HT1080 (cell line): ENCODE measurements around the gene LFNG. TPM values are rescaled to one million over a fixed set of nuclear protein-coding genes. Genes with fewer than 3 reads are reported as not detected.
A peak's percentile ranks its signal among the peaks of the same experiment; 100 is the strongest.

Experiments
- DNase-seq: peaks from one replicate; pipeline ENCODE4 v3.0.0-alpha.2; 2015; ENCODE audit warnings: low read depth
- small RNA-seq: library from RNA; depleted of rRNA; stranded (forward); fragments of <200 nt; gene quantifications from one replicate; pipeline ENCODE3, GENCODE V24; 2014
- total RNA-seq: library from RNA; depleted of rRNA; stranded (reverse); fragments of >200 nt; shearing (Covaris generic); gene quantifications from 2 replicates; pipeline ENCODE4 v1.2.3, GENCODE V29; 2014; rRNA removed

Gene LFNG
- total RNA-seq, 1 experiment from 2014 or later, result 8.3 TPM

DNA sequence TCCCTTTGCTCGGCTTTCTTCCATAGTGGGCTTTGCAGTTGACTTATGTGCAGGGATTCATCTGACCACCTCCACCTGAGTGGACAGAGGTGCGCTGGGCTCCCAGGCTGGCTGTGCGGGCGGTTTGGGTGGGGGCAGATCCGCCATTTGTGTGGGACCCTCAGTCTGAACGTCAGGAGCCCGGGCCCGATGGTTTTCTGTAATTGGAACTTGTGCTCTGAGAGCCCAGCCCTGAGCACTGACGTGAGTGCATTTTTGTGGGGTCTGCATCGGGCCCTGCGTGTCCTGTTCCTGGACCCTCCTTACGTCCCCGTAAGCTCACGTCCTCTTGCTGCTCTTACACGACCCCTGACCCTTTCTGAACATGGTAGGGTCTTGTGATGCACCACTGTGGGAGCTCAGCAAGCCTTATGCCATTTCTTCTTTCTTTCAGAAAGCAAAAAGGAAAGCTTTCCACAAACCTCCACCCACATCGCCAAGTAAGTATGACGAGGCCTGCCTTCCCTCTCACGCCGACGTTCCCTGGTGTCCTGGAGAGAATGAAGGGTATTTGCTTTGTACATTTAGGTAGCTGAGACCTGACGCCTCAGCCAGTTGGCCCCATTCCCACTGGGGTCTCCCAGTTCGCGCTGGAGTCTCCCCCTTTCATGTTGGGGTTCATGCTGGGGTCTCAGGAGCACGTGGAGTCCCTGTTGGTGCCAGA, 49.1 kb downstream of the LFNG start:
- DNase-seq, result no peak

- no peak for DNase-seq
These were observed 49.8 kb downstream of the LFNG start for GRCh38 chr7:2569421-2569820.

GRCh38 chr7:2570021-2570420, 50.4 kb downstream of the LFNG start:
- DNase-seq, result no peak

DNA sequence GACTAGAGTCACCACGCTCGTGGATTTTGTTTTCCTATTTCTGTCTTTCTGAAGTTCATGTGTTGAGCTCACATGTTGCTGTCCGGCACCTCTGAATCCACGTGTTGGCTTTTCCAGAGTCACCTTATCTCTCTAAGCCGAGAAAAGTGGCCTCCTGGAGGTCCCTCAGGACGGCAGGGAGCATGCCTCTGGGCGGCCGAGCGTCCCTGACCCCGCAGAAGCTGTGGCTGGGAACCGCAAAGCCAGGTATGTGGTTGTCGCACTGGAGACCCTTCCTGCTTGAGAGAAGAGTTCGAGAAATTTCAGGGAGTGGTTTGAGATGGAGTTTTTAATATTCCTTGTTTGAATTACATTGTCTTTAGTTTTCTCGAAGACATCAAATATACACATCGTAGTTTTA, 51.8 kb downstream of the LFNG start:
- DNase-seq, result no peak

DNA sequence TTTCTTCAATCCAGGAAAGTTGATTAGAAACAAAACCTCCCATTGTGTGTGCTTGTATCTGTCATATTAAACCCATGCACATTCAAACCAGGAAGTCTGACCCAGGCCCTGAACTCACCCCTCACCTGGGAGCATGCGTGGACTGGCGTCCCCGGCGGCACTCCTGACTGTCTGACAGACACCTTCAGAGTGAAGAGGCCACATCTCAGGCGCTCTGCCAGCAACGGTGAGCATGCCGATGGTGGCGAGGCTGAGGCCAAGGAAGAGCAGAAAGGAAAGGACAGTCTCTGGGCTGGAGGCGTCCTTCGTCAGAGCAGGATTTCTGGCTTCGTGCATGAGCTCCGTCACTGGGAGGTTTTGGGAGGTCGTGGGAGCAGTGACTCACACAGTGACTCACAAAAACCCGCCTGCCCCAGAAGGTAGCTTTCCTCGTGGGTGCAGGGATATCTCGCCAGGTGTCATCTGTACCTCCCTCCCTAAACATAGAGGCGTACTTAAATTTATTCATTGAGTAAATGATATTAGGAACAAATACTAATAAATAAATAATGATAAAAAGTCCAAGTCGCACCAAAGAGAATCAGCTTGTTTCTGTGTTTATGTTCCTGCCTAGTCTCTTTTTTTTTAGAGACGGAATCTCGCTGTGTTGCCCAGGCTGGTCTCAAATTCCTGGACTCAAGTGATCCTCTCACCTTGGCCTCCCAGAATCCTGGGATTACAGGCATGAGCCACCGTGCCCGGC, 52.7 kb downstream of the LFNG start:
- peak; percentile 39 for DNase-seq

GRCh38 chr7:2573761-2574160, 54.2 kb downstream of the LFNG start:
- no peak for DNase-seq

DNA sequence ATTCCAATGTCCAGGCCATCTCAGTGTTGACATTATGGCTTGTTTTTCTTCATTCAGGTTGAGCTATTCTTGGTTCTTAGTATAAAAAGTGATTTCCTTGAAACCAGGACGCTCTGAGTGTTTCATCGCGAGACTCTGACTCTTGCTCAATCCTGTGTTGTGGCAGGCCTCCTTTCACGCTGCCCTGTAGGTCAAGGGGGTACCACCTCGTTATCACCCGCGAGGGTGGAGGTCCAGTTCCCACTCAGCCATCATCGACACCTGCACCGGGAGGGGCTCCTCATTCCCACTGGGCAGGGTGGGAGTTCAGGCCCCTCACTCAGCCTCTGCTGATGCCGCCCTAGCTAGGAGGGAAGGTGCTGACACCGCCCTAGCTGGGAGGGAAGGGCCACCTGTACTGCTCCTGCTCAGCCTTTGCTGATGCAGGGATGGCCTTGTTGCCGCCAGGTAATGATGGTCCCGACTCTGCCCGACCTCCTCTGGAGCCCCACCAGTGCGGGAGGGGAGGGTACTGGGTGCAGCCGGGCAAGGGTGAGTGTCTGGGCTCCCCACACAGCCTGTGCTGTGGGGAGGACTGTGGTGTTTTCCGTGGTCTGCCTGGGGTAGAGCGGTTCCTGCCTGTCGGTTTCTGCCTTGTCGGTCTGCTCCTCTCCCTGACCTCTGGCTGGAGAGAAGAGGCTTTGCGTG, 55.6 kb downstream of the LFNG start:
- no peak for DNase-seq

GRCh38 chr7:2575733-2576340, 56.3 kb downstream of the LFNG start:
- DNase-seq, result no peak

GRCh38 chr7:2576742-2577491, 57.3 kb downstream of the LFNG start:
- DNase-seq, result no peak

Small RNA genes within 50 kb of the gene (small RNA-seq; reads per million reads assigned to genes)
- gene MIR4648, result not detected

Other genes with a start within 250 kb of the LFNG start
- gene SNX8, start 205.3 kb upstream of the LFNG start, total RNA-seq, result 16.7 and 19.9 TPM in 2 replicates
- gene EIF3B, start 164.9 kb upstream of the LFNG start, total RNA-seq, result 248 and 258 TPM in 2 replicates
- 13.4 and 17.7 TPM in 2 replicates for gene CHST12, start 116.2 kb upstream of the LFNG start, total RNA-seq
- not detected in 2 replicates for gene GRIFIN, start 43.4 kb upstream of the LFNG start, total RNA-seq
- gene BRAT1, start 35.8 kb downstream of the LFNG start, total RNA-seq, result 51.9 and 56.2 TPM in 2 replicates
- gene IQCE, start 39.2 kb downstream of the LFNG start, total RNA-seq, result 4.7 and 5.2 TPM in 2 replicates
- 16.6 and 24.8 TPM in 2 replicates for gene TTYH3, start 112.2 kb downstream of the LFNG start, total RNA-seq
- gene AMZ1, start 168.4 kb downstream of the LFNG start, total RNA-seq, result not detected in 2 replicates